SK-N-SH (cell line): ENCODE results near the gene ACTR1A.

ENCODE experiments used
- CHD2 ChIP-seq: fragments of 150-350 bp; IDR thresholded peaks from 2 replicates; pipeline ENCODE4 v1.6.1; 2018; ENCODE audit warnings: low read length; ENCODE audit not compliant: partially characterized antibody
- JUND ChIP-seq: IDR thresholded peaks from 2 replicates; pipeline ENCODE4 v1.4.0; 2012
- MXI1 ChIP-seq: IDR thresholded peaks from 2 replicates; pipeline ENCODE4 v1.6.1; 2012; ENCODE audit warnings: mild to moderate bottlenecking, low read depth, low read length, improper control_type of control experiment
- NRF1 ChIP-seq: IDR thresholded peaks from 2 replicates; pipeline ENCODE4 v1.6.1; 2012; ENCODE audit warnings: low read depth, mild to moderate bottlenecking, low read length
- POLR2AphosphoS5 ChIP-seq: IDR thresholded peaks from 2 replicates; pipeline ENCODE4 v1.6.1; 2012; ENCODE audit warnings: low read depth, low read length
- RAD21 ChIP-seq: IDR thresholded peaks from 2 replicates; pipeline ENCODE4 v1.6.1; 2012; ENCODE audit warnings: mild to moderate bottlenecking, low read length
- RCOR1 ChIP-seq: fragments of 150-350 bp; IDR thresholded peaks from 2 replicates; pipeline ENCODE4 v1.6.1; 2017; ENCODE audit warnings: antibody characterized with exemption, low read length
- RFX5 ChIP-seq: IDR thresholded peaks from 2 replicates; pipeline ENCODE4 v1.6.1; 2012; ENCODE audit warnings: mild to moderate bottlenecking, improper control_type of control experiment, low read length
- TCF12 ChIP-seq: IDR thresholded peaks from 2 replicates; pipeline ENCODE4 v1.4.0; 2012
- TF ChIP-seq, protein P1 (sequence below): fragments of 200-600 bp; sonication (generic); IDR thresholded peaks from 2 replicates; pipeline ENCODE4 v1.6.1; 2017; ENCODE audit warnings: antibody characterized with exemption, mild to moderate bottlenecking, moderate library complexity
- TF ChIP-seq, protein P2 (sequence below): IDR thresholded peaks from 2 replicates; pipeline ENCODE4; 2012
- TF ChIP-seq, protein P3 (sequence below): fragments of 150-350 bp; IDR thresholded peaks from 2 replicates; pipeline ENCODE4 v1.6.1; 2016; ENCODE audit warnings: mild to moderate bottlenecking, low read depth, low read length

DNA sequence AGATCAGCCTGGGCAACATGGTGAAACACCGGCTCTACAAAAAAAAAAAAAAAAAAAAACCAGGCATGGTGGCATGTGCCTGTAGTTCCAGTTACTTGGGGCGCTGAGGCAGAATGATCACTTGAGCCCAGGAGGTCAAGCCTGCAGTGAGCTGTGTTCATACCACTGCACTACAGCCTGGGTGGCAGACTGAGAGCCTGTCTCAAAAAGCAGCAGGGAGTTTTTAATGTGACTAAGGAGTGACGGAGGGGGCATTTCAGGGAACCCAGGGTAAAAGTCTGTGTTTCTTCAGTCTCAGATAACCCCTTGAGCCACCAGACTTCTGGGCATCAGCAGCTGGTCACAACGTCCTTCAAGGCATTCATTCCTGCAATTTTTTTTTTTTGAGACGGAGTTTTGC, 49.0 kb downstream of the ACTR1A start:
- TF ChIP-seq, protein P1, sequence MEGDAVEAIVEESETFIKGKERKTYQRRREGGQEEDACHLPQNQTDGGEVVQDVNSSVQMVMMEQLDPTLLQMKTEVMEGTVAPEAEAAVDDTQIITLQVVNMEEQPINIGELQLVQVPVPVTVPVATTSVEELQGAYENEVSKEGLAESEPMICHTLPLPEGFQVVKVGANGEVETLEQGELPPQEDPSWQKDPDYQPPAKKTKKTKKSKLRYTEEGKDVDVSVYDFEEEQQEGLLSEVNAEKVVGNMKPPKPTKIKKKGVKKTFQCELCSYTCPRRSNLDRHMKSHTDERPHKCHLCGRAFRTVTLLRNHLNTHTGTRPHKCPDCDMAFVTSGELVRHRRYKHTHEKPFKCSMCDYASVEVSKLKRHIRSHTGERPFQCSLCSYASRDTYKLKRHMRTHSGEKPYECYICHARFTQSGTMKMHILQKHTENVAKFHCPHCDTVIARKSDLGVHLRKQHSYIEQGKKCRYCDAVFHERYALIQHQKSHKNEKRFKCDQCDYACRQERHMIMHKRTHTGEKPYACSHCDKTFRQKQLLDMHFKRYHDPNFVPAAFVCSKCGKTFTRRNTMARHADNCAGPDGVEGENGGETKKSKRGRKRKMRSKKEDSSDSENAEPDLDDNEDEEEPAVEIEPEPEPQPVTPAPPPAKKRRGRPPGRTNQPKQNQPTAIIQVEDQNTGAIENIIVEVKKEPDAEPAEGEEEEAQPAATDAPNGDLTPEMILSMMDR: no peak
- TF ChIP-seq MXI1: no peak
- no peak for TF ChIP-seq RFX5
- no peak for TF ChIP-seq POLR2AphosphoS5
- no peak for TF ChIP-seq CHD2
- no peak for TF ChIP-seq RCOR1
- no peak for TF ChIP-seq JUND
- TF ChIP-seq, protein P2, sequence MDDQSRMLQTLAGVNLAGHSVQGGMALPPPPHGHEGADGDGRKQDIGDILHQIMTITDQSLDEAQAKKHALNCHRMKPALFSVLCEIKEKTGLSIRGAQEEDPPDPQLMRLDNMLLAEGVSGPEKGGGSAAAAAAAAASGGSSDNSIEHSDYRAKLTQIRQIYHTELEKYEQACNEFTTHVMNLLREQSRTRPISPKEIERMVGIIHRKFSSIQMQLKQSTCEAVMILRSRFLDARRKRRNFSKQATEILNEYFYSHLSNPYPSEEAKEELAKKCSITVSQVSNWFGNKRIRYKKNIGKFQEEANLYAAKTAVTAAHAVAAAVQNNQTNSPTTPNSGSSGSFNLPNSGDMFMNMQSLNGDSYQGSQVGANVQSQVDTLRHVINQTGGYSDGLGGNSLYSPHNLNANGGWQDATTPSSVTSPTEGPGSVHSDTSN: no peak
- TF ChIP-seq, protein P3, sequence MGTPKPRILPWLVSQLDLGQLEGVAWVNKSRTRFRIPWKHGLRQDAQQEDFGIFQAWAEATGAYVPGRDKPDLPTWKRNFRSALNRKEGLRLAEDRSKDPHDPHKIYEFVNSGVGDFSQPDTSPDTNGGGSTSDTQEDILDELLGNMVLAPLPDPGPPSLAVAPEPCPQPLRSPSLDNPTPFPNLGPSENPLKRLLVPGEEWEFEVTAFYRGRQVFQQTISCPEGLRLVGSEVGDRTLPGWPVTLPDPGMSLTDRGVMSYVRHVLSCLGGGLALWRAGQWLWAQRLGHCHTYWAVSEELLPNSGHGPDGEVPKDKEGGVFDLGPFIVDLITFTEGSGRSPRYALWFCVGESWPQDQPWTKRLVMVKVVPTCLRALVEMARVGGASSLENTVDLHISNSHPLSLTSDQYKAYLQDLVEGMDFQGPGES: no peak
- no peak for TF ChIP-seq NRF1
- TF ChIP-seq RAD21: no peak
- TF ChIP-seq TCF12: no peak
